ENCODE results near the gene PAX6.

DNA sequence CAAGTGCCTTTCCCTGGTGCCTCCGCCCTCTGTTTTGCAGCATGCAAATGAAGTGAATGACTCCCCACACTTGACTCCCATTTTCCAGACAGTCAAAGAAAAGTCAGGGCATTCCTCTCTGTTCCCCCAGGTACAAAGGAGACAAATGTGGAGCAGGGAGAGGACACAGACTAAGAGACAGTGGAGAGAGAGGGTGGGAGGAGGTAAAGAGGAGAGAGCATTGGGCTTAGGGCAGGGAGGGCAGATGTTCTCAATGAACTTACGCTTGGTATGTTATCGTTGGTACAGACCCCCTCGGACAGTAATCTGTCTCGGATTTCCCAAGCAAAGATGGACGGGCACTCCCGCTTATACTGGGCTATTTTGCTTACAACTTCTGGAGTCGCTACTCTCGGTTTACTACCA is 9.8 kb downstream of the PAX6 start:
- TF ChIP-seq POLR2AphosphoS5 (IDR thresholded peaks at IDR 0.05; ENCODE audit: low read depth, low read length) (no peak), SIN3A (IDR thresholded peaks at IDR 0.05; ENCODE audit: borderline replicate concordance, insufficient read depth, low read depth, low read length) (no peak)
- TF ChIP-seq, protein P1, sequence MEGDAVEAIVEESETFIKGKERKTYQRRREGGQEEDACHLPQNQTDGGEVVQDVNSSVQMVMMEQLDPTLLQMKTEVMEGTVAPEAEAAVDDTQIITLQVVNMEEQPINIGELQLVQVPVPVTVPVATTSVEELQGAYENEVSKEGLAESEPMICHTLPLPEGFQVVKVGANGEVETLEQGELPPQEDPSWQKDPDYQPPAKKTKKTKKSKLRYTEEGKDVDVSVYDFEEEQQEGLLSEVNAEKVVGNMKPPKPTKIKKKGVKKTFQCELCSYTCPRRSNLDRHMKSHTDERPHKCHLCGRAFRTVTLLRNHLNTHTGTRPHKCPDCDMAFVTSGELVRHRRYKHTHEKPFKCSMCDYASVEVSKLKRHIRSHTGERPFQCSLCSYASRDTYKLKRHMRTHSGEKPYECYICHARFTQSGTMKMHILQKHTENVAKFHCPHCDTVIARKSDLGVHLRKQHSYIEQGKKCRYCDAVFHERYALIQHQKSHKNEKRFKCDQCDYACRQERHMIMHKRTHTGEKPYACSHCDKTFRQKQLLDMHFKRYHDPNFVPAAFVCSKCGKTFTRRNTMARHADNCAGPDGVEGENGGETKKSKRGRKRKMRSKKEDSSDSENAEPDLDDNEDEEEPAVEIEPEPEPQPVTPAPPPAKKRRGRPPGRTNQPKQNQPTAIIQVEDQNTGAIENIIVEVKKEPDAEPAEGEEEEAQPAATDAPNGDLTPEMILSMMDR (IDR thresholded peaks at IDR 0.05): no peak
